ENCODE results near the gene PDIA2.

DNA sequence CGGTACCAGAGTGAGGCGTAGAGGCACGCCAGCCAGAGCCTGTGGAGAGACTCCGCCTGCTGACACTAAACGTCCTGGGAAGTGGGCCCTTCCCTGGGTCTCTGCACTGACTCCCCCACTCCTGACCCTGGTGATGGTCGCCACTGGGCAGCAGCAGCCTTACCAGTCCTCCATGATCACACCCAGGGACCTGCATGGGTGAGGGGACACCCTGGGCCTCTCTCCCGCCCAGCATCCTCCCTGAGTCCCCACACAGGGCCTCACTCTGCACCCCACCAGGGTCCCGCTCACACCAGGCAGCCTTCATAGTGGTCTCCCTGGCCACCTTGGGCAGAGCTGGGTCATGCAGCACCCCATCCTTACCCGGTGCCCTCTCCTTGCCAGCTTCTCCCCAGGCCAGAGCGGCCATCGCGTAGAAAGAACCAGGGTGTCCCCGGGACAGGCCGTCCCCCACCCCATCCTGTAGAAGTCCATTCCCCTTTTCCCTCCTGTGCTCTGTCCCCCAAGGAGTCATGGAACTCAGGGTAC is 17.9 kb upstream of the PDIA2 start:
- TF ChIP-seq ZNF274 (IDR thresholded peaks at IDR 0.05; ENCODE audit: low read depth, low read length) (no peak), SUZ12 (IDR thresholded peaks at IDR 0.05; ENCODE audit: extremely low read depth, insufficient read depth, insufficient read length) (no peak)

Data from NT2/D1 (cell line).